HUDEP-2 (cell line): Measurements from ENCODE around the gene EIF4EBP2.

Experiments
- DNase-seq, 76 experiments: peaks; one replicate each; lab custom pipeline; 2025; ENCODE audit not compliant: unreplicated experiment in 76 of 76; lab: John Stamatoyannopoulos, UW

The EIF4EBP2 gene

DNA sequence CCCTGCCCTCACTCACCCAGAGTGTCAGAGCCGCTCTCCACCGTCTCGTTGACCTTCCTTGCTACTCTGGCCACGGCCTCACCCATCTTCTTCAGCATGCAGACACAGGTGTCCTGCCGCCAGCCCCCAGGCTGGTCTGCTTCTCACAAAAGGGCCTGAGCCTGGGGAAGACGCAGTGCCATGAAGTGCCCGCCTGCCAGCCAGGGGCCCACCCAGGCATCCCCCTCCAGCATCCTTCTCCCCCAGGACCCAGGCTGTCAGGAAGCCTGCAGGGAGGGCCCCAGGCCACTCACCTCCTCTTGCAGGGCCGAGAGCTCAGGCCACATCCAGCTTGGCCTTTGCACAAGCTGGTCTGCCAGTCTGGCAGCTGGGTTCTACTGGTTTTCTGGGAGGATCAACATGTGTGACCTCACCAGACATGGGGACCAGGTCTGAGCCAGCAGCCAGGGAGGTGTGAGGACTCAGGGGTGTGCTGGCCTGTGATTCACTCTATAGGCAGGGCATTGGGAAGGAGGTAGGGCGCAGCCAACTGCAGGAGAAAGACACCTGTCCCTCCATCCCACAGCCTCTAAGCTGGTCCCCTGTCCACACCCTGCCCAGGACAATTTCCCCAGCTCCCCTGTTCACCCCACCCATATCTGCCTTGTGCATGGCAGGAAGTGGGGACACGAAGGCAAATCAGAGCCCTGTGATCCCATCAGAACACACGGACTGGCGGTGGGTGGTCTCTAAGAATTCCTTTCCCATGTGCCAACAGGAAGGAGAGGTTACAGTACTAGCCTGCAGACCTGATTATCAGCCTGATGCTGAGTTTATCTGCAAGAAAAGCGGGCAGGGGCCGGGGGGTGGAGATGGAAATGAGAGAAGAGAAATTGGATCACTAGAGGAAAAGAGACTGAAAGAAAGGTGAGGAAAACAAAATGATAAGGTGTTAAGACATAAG, 27.2 kb upstream of the EIF4EBP2 start:
- no peak for DNase-seq

DNA sequence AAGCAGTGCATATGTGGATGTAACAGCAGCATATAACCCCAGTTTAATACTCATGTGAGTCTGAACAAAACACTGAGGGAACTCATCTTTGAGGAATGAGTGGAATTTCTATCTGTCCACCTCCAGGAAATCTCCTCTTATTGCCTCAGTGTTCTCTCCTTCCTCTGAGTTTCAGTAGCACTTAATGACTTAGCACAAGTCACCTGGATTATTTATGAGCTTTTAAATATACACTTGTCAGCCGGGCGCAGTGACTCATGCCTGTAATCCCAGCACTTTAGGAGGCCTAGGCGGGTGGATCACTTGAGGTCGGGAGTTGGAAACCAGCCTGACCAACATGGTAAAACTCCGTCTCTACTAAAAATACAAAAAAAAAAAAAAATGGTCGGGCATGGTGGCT, 25.8 kb upstream of the EIF4EBP2 start:
- no peak for DNase-seq

DNA sequence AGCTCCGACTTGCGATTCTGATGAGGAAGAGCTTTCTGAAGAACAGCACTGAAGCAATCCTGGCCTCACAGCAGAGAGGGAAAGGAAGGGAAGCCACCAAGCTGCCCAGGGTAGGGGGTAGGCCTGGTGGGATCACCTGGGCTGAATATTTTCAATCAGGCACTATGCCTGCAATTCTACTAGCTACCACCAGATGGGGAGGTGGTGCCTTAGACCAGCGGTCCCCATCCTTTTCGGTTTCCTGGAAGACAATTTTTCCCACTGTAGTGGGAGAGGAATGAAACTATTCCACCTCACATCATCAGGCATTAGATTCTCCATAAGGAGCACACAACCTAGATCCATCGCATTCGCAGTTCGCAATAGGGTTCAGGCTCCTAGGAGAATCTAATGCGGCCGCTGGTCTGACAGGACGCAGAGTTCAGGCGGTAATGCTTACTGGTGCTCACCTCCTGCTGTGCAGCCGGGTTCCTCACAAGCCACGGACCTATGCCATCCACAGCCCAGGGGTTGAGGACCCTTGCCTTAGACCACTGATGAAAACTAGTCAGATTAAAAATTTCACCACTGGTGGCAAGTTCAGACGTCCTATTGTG, 24.3 kb upstream of the EIF4EBP2 start:
- peak in 13 of 76 experiments; percentile 2 to 29 (median 8) for DNase-seq

DNA sequence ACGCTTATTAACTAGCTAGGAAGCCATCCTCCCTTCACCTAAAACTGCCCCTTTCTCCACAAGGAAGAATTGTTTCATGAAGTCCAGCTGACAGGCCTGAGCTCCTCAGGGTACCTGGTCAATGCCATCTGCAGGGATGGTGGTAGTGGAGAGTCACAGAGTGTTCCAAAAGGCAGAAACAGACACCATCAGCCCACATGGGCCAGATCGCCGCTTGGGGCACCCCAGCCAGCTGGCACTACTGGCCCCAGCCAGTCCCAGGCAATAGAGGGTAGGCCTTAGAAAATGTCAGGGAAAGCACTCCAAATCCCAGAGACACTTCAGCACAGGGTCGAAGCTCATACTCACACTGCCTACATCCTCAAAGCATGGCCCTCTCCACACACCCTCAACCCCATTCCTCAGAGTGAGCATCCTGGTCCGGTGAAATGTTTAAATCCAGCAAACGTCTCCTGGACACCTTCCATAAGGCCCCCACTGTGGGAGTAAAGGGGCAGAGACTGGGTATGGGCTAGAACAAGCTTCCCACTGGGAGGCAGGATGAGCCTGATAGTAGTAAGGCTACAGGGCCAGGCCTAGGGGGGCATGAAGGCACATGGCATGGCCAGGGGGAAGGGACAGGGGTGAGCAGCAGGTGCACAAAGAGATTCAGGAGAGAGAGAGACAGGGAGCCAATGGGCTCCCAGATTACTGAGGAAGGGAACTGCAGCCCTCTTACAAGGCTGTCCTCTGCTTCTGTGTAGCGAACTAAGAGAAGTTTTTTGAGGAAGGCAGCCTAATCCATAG, 23.4 kb upstream of the EIF4EBP2 start:
- no peak for DNase-seq

DNA sequence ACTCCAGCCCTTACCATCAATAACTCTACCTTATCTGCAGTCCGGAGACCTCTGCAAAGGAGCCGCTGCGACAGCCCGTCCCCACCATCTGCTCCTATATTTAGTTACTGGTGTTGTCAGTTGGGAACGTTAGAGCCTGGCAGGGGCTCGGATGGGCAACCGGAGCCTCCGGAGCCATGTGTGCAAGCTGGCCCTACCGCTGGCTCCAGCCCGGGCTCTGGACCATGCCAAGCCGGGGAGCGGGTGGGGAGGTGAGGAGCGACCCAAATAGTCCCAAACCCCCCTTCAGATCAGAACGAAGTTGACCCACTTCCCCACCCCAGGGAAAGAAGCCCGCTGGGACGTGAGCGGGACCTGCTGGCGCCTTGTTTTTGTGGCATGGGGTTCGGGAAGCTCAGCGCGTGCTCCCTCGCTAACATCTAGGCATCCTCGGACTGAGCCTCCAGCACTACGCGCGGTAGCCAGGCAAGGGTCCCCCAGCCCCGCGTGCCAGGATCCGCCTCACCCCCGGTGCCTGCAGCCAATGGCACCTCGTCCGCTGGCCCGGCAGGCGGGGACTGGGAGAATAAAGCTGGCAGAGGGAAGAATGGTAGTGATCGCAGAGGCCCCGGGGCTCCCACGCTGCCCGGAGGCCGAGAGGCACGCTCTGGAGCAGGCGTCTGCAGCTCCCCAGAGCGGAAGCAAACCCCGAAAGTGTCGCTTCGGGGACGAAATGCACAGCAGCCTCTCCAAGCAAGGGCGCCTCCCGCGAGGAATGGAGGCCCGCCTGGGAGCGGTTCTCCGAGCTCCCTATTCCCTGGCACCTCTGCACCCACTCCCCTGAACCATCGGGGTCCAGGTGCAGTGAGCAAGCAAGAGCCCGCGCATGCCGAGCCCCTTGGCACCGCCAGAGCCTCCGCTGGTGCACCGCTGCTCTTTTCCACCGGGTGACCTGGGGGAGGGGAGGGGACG, 22.2 kb upstream of the EIF4EBP2 start:
- DNase-seq = peak in 15 of 76 experiments; percentile 5 to 47 (median 31)

DNA sequence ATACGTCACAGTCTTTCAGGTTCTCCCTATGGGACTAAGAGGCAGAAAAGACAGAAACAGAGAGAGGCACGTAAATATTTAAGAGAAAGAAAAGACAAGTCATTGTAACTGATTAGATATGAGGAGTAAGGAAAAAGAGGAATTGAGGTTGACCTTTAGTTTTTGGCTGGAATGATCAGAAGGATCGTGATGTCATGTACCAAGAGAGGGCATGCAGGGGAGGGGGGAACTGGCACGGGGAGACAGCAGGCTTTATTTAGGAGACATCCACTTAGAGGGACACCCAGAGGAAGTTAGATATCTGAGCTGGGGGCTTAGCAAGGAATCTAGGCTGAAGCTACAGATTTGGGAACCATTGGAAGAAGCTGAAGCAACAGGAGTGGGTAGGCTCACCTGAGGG, 12.3 kb upstream of the EIF4EBP2 start:
- DNase-seq = no peak

DNA sequence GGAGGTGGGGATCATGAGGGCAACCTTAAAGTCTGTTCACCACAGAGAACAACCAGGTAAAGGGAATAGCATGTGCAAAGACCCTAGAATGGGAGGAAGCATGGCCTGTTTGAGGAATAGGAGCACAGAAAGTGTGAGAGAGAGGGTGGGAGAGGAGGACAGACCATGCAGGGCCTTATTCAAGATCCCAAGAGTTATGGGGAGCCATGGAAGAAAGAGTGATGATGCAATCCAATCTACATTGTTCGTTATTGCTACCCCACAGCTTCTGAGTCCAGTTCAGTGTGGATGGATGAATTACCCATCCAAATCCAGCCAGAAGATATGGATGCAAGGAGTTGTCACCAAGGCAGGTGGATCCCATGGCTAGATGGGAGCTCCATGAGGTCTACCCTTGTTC, 7.8 kb upstream of the EIF4EBP2 start:
- DNase-seq = no peak

DNA sequence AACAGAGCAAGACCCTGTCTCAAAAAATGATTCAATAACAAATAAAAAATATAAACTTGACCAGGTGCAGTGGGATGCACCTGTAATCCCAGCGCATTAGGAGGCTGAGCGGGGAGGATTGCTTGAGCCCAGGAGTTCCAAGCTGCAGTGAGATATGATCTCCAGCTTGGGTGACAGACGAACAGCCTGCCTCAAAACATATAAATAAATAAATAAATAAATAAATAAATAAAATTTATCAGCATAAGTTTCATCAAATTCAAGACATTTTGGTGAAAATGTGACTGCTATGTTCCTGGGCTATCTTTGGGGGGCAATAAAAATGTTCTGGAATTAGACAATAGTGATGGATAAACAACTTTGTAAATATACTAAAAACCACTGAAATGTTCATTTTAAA, 4.8 kb upstream of the EIF4EBP2 start:
- no peak for DNase-seq

DNA sequence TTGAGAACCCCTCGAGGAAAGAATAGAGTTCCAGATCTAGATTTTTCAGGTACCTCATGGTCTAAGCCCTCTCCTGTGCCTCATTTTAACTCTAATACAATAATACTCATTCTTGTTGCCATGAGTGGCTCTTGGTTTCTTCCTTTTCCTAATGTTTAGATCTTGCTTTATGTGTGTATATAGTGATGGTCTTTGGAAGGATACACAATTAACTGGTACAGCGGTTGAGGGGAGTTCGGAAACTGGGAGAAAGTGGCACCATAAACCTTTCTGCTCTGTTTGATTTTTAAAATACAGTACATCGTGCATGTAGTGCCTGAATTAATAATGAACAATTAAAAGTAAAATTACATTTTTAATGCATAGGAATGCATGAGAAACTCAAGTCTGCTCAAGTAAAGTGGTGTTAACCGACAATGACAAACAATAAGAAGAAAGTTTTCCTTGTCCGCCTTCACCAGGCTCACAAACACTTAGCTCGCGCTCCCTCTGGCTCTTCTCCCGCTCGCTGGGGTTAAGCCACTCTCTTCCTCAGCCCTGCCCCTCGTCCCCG, 386 bp upstream of the EIF4EBP2 start:
- no peak for DNase-seq

DNA sequence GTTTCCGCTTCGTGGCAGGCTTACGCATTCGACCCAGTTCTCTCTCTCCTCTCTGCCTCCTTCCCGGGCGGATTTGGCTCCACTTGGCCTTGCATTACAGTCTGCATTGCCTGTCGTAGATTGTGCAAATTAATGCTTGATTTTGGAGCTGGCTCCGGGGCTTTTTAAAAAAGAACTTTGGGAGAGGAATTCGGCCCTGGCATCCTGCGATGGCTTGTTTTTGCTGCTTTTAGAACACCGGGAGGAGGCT, 767 bp downstream of the EIF4EBP2 start:
- DNase-seq = peak in 2 of 76 experiments; percentile 8 to 16

DNA sequence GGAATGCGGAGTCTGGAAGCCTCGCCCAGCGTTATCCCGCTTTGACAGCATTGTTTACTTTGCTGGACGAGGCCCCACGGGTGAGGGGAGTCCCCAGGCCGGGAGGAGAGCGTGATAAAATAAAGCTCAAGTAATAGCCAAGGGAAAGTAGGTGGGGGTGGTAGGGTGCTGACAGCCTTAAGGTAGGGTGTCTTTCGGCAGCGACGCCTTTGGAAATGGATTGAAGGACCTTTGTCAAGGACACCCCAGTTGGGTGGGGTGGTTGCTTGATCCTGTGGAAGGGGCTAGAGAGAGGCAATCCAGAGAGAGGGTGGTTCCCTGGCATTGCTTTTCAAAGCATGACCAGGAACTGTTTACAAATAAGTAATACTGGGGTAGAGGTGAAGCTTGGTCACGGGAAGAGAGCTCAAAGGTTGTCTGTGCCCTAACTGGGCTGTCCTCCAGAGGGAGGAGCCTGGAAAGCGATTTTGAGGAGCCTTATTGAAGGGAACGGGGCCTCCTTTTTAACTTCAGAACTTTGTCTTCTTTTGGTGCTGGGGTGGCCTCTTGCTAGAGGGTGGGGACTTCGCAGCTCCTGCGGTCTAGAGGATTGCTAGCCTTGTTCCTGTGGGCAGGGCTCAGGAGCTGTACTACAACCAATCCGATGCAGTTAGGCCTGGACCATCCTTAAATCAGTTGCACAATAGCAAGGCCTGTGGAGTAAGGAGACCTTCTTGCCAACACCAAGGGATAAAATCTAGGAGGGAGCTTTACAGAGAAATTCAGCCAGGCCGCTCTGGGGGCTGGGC, 1.3 kb downstream of the EIF4EBP2 start:
- DNase-seq = peak in 72 of 76 experiments; percentile 12 to 75 (median 50)

DNA sequence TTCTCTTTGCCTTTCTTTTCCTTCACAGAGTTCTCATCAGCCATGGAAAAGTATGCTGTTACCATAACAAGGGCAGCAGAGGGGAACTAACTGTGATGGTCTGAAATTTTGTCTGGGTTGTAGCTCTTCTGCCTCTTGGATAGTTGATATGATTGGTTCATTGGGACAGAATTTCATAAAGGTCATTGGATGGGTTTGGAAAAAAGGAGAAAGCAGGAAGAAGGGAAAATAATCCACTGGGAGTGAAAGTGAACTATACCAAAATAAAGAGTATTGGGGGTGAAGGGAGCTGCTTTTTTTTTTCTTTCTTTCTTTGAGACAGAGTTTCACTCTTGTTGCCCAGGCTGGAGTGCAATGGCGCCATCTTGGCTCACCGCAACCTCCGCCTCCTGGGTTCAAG, 5.8 kb downstream of the EIF4EBP2 start:
- DNase-seq = no peak

DNA sequence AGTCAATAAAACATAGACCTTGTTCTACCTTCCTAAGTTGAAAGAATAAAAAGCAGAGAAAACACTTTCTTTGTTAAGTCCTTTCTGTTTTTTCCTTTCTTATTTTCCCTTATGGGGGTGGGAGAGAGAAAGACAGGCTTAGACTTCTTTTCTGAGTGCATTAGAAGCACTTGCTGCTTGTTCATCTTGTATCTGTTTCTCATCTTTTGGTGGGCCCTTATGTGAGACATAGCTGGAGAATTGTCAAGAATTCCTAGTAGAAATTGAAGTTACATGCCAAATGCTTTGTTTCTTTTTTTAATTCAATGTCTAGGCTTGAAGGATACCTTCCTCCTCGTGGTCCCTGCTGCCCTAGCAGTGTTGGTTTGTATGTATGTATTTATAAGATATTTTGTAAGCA, 6.7 kb downstream of the EIF4EBP2 start:
- DNase-seq = no peak

DNA sequence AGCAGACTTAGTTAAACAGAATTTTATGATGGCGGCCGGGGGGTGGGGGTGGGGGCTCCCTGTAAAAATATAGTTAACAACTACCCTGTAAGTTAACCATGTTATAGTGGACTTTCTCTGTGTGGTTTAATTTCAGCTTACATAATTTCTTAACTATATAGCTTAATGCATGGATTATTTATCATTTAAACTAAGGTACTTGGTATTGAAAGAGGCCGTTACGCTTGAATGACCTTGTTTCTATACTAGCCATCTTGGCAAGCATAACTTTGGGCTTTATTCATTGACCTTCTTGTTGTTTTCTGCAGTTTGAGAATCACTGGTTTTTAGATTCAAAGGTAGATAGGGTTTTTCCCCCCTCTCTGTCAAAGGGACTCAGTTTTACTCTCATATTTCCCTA, 8.4 kb downstream of the EIF4EBP2 start:
- no peak for DNase-seq

DNA sequence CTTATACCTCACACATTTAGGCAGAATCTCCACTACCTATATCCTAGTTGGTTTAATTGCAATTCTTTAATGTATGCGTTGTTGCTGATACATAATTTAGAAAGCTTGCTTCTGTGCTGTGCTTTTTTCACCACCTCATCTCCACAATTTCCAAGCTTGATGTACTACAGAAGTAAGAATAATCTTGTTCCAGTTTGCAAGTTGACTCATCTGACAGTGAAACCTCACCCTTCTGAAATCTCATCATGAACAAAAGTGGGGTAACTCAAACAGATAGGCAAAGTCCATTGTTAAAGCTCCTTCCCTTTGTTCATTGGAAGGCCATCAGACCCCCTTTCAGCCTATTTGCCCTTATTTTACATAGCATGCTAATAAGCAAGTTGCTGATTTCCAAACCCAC, 13.6 kb downstream of the EIF4EBP2 start:
- no peak for DNase-seq

DNA sequence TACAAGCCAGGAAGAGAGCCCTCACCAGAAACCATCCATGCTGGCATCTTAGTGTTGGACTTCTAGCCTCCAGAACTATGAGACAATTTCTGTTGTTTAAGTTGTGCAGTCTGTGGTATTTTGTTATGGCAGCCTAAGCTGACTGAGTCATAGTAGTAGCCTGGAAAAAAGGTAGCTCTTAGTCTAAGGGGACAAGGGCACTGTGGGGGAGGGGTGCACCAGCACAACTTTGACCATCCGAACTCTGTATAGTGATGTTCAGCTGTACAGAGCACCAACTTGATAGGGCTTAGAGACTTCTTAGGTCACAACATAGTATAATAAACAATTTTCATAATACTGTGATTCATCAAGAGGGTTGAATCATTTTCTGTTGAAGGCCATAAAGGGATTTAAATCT, 14.3 kb downstream of the EIF4EBP2 start:
- no peak for DNase-seq

DNA sequence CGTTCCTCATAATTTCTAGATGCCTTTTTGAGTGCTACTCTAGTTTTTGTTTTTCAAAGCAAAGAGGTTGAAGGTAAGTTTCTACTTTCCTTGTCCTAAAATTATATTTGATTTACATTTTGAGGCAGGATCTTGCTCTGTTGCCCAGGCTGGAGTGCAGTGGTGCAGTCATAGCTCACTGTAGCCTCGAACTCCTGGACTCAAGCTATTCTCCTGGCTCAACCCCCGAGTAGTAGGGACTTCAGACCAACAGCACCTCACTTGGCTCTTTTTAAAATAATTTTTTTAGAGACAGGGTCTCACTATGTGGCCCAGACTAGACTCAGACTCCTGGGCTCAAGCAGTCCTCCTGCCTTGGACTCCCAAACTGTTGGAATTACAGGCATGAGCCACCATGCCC, 14.8 kb downstream of the EIF4EBP2 start:
- DNase-seq = no peak

DNA sequence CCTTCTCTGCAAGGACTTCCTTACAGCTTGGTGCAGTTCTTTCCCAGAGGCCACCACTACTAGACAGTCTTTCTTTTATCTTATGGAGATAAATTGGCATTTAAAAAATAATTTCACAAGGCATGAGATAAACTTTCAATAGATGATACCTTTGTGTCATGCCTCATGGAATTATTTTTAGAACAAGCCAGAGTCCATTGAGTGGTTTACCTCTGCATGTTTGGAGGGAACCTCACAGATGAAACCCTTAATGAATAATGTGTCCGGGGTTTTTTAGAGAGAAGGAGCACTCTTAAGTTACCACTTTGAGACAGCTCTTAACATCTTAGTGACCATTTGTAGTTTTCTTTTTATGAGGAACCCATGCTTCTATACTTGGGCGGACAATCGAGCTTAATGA, 20.4 kb downstream of the EIF4EBP2 start:
- no peak for DNase-seq

DNA sequence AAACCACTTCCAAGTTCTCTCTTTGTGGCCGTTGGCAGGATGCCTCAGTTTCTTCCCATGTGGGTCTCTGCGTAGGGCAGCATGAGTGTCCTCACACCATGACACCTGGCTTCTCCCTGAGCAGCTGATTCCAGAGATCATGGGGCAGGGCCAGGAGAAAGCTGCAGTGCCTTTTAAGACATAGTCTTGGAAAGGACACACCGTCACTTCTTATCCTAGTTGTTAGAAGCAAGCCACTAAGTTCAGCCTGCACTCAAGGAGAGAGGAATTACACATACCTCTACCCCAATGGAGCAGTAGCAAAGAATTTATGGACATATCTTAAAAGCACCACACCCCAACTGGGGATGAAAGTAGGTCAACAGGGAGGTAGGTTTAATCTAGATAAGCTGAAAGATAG, 21.2 kb downstream of the EIF4EBP2 start:
- DNase-seq = no peak

DNA sequence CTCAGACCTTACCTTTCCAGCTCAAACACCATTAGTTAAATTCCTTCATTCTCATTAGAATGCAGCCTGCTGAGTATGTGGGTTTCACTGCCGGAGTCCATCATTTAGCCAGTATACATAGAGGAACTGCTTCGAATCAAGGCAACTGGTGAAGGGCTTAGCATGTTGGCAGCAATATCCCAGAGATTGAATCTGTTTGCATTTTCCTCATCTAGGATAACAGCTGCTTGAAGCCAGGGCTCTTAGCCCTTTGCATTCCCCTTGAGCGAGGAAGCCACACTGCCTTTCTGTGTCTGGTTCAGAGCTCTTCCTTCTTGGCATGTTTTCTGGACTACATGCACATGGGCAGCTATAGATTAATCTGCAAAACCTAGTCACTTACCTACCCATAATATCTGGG, 22.9 kb downstream of the EIF4EBP2 start:
- no peak for DNase-seq
